Upper lobe of right lung (tissue), 1 donor: ENCODE results near the gene VWDE. TPM values are rescaled to one million over a fixed set of nuclear protein-coding genes. Genes with fewer than 3 reads are reported as not detected.

Experiments
- ATAC-seq: fragments of 200-7000 bp; cut with Tn5 transposase; one replicate; pipeline ENCODE4 v1.9.1; 2020; ENCODE audit warnings: mild to moderate bottlenecking, moderate library complexity
- DNase-seq: peaks from one replicate; pipeline ENCODE4 v3.0.0-alpha.2; 2020
- H3K27ac ChIP-seq: fragments of 200-600 bp; one replicate; pipeline ENCODE4 v1.8.0; 2022
- H3K27me3 ChIP-seq: fragments of 200-600 bp; one replicate; pipeline ENCODE4 v1.8.0; 2022; ENCODE audit warnings: mild to moderate bottlenecking
- H3K36me3 ChIP-seq: fragments of 200-600 bp; one replicate; pipeline ENCODE4 v1.8.0; 2022
- H3K4me1 ChIP-seq: fragments of 200-600 bp; one replicate; pipeline ENCODE4 v1.8.0; 2022
- H3K4me3 ChIP-seq: fragments of 200-600 bp; one replicate; pipeline ENCODE4 v1.8.0; 2022; ENCODE audit warnings: mild to moderate bottlenecking
- H3K9me3 ChIP-seq: fragments of 200-600 bp; one replicate; pipeline ENCODE4 v1.8.0; 2022
- intact Hi-C: fragments of 100-400 bp; cut with DNase I; formaldehyde crosslinking; loops from one replicate; pipeline ENCODE4 v1.11.0; 2022
- total RNA-seq: library from RNA; stranded (reverse); fragmentation: NEBNext Ultra II Directional; extraction: Animal tissue kit (Norgen Biotek cat#: 25700); gene quantifications from one replicate; pipeline ENCODE4 v1.2.1, GENCODE V29; 2021
- TF ChIP-seq, protein P1 (sequence below): fragments of 200-600 bp; IDR thresholded peaks from one replicate; pipeline ENCODE4 v1.8.0; 2022; ENCODE audit warnings: antibody characterized with exemption
- donor health status: DM: no; HTN: yes; CAD: no; lungs with severe emphysema.

VWDE gene
- total RNA-seq, 1 donor from 2014 or later: 0.90 TPM

- DNase-seq (no peak), ATAC-seq (no peak)
- no peaks in the 10 kb centered on the region for H3K9me3 ChIP-seq
- no peaks in the 10 kb centered on the region for H3K4me1 ChIP-seq
- no peaks in the 10 kb centered on the region for H3K36me3 ChIP-seq
- TF ChIP-seq, protein P1, sequence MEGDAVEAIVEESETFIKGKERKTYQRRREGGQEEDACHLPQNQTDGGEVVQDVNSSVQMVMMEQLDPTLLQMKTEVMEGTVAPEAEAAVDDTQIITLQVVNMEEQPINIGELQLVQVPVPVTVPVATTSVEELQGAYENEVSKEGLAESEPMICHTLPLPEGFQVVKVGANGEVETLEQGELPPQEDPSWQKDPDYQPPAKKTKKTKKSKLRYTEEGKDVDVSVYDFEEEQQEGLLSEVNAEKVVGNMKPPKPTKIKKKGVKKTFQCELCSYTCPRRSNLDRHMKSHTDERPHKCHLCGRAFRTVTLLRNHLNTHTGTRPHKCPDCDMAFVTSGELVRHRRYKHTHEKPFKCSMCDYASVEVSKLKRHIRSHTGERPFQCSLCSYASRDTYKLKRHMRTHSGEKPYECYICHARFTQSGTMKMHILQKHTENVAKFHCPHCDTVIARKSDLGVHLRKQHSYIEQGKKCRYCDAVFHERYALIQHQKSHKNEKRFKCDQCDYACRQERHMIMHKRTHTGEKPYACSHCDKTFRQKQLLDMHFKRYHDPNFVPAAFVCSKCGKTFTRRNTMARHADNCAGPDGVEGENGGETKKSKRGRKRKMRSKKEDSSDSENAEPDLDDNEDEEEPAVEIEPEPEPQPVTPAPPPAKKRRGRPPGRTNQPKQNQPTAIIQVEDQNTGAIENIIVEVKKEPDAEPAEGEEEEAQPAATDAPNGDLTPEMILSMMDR: no peak
- H3K27ac ChIP-seq: no peak overlapping the region
- intact Hi-C loops: no loop called here
- H3K27me3 ChIP-seq: no peaks in the 10 kb centered on the region
- H3K4me3 ChIP-seq: no peak overlapping the region
These were observed 34.6 kb downstream of the VWDE start for GRCh38 chr7:12369072-12369471.

GRCh38 chr7:12360948-12361347 lies 42.7 kb downstream of the VWDE start:
- no peaks in the 10 kb centered on the region for H3K36me3 ChIP-seq
- intact Hi-C loops: no loop called here
- TF ChIP-seq, protein P1: no peak
- H3K4me1 ChIP-seq: no peaks in the 10 kb centered on the region
- no peak overlapping the region for H3K4me3 ChIP-seq
- DNase-seq: no peak
- no peaks in the 10 kb centered on the region for H3K27me3 ChIP-seq
- no peaks in the 10 kb centered on the region for H3K9me3 ChIP-seq
- H3K27ac ChIP-seq: no peak overlapping the region
- ATAC-seq: no peak

- Histone ChIP-seq H3K27me3 (no peaks in the 10 kb centered on the region), H3K4me1 (no peaks in the 10 kb centered on the region), H3K27ac (no peak overlapping the region), H3K4me3 (no peak overlapping the region), H3K36me3 (no peaks in the 10 kb centered on the region), H3K9me3 (no peaks in the 10 kb centered on the region)
- TF ChIP-seq, protein P1: no peak
- DNase-seq: no peak
- ATAC-seq: no peak
- intact Hi-C loops: no loop called here
These were observed 45.0 kb downstream of the VWDE start for GRCh38 chr7:12358694-12359093.

- DNase-seq: no peak
- no peaks in the 10 kb centered on the region for H3K27me3 ChIP-seq
- intact Hi-C loops: no loop called here
- no peak for ATAC-seq
- no peaks in the 10 kb centered on the region for H3K36me3 ChIP-seq
- TF ChIP-seq, protein P1: no peak
- no peak overlapping the region for H3K27ac ChIP-seq
- no peak overlapping the region for H3K4me3 ChIP-seq
- H3K9me3 ChIP-seq: no peaks in the 10 kb centered on the region
- no peaks in the 10 kb centered on the region for H3K4me1 ChIP-seq
These were observed 46.2 kb downstream of the VWDE start for GRCh38 chr7:12357508-12357907.

DNA sequence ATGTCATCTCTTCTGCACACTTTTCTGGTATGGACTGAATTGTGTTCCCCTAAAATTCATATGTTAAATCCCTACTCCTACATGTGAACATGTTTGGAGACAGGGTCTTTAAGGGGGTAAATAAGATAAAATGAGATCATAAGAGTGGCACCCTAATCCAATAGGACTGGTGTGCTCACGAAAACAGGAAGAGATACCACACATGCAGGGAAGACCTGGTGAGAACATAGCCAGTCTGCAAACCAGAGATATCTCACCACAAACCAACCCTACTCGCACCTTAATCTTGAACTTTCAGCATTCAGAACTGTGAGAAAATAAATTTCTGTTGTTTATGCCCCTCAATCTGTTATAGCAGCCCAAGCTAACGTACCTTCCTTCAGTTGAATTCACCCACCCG lies 51.8 kb downstream of the VWDE start:
- TF ChIP-seq, protein P1: no peak
- Histone ChIP-seq H3K27ac (no peak overlapping the region), H3K9me3 (no peaks in the 10 kb centered on the region), H3K4me3 (no peak overlapping the region), H3K36me3 (no peaks in the 10 kb centered on the region), H3K4me1 (no peaks in the 10 kb centered on the region), H3K27me3 (no peaks in the 10 kb centered on the region)
- intact Hi-C loops: no loop called here
- no peak for ATAC-seq
- DNase-seq: no peak

DNA sequence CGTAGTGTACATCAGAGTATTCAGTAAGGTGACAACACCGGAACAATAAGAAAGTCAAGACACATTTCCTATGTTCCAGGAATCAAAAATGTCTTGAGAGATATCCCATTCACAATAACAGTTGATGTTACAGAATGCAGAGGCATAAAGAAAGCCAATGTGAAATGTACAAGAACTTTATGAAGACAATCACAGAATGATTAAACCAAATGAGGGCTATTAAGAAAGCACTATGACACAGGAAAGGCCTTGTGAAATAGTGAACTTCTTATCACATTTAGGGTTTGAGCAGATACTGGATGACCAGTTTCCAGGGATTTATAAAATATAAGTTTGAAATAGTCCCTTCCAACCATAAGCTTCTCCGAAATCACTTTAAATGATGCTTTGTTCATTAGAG lies 52.7 kb downstream of the VWDE start:
- ATAC-seq (no peak), DNase-seq (no peak)
- Histone ChIP-seq H3K9me3 (no peaks in the 10 kb centered on the region), H3K27me3 (no peaks in the 10 kb centered on the region), H3K36me3 (no peaks in the 10 kb centered on the region), H3K4me3 (no peak overlapping the region), H3K4me1 (no peaks in the 10 kb centered on the region), H3K27ac (no peak overlapping the region)
- TF ChIP-seq, protein P1: no peak
- intact Hi-C loops: no loop called here
